ENCODE measurements around the gene GMPPA. TPM values are rescaled to one million over a fixed set of nuclear protein-coding genes. Genes with fewer than 3 reads are reported as not detected.
A peak's percentile ranks its signal among the peaks of the same experiment; 100 is the strongest.

GMPPA gene
- 21.6 TPM for total RNA-seq
- long read RNA-seq, partial matches to known transcripts: 2 of 8 reads
- long read RNA-seq, other reads (novel, unspliced or antisense): 1 of 8 reads

- DNase-seq: peak; percentile 96
- intact Hi-C loops (cut with micrococcal nuclease): no loop called here
- ATAC-seq: peak; percentile 89
Measured at GRCh38 chr2:219498280-219499057, at the start of gene GMPPA. TSS of gene GMPPA (plus strand) at chr2:219498891. CDS start at chr2:219499976, 1,085 bp downstream.

DNA sequence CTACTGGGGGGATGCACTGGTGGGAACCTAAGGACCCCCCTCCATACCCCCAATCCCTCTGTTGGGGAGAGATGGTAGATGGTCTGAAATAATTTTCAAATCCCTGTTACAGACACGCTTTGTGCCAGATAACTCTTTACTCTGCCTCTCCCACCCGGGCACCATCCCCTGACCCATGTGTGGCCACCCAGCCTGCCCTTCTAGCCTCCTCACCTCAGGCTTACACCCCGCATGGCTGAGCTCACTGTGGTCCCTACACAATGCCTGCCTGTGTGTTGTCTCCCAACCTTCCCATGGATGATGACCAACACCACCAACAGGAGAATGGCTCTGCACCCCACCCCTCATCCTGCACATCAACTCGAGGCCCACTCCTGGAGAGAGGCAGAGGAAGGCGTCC, 49.1 kb upstream of the GMPPA start:
- DNase-seq (no peak), ATAC-seq (no peak)
- intact Hi-C loops (cut with micrococcal nuclease): no loop called here

GRCh38 chr2:219451661-219452360, 46.9 kb upstream of the GMPPA start:
- intact Hi-C loops (cut with micrococcal nuclease): no loop called here
- peak; percentile 55 for ATAC-seq
- peak; percentile 83 for DNase-seq

DNA sequence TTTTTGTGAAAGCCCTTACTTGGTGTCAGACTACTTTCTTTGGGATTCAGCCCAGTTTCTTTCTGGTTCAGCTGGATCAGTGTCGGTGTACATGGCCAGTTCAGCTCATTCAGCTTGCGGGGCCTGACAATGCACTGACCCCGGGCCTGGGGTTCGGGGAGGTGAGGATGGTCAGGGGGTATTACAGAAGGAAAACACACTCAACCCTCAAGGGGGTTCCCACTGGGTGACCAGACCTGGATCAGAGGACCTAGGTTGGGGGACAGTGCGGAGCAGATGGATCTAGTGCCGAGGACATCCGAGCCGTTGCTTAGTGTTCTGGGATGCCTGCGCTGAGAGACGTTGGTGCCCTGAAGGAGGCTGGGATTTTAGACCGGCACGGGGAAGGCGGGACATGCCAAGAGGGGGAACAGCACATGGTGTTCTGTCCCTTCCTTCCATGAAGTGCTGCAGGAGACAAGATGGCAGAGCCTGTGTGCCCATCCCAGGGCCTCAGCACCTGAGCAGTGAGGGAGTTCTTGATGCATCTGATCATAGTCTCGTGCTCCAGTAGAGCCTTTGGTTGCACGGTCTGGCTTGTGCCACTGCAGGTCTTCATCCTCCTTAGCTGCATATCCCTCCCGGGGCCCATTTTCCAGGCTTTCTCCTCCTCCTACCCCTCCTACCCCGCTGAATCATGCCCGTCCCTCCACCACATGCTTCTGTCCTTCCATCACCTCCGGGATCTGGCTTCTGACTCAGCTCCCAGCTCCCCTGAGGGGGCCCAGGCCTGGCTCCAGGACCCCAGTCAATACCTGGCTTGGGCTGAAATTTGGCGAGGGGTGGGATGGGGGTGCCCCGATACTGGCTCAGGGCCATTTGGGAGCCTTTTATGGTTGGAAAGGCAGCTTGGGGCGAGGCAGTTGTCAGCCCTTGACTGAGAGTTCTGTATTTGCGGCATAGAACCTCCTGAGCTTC, 46.1 kb upstream of the GMPPA start:
- intact Hi-C loops (cut with micrococcal nuclease): no loop called here
- DNase-seq (peak; percentile 64), ATAC-seq (peak; percentile 74)

DNA sequence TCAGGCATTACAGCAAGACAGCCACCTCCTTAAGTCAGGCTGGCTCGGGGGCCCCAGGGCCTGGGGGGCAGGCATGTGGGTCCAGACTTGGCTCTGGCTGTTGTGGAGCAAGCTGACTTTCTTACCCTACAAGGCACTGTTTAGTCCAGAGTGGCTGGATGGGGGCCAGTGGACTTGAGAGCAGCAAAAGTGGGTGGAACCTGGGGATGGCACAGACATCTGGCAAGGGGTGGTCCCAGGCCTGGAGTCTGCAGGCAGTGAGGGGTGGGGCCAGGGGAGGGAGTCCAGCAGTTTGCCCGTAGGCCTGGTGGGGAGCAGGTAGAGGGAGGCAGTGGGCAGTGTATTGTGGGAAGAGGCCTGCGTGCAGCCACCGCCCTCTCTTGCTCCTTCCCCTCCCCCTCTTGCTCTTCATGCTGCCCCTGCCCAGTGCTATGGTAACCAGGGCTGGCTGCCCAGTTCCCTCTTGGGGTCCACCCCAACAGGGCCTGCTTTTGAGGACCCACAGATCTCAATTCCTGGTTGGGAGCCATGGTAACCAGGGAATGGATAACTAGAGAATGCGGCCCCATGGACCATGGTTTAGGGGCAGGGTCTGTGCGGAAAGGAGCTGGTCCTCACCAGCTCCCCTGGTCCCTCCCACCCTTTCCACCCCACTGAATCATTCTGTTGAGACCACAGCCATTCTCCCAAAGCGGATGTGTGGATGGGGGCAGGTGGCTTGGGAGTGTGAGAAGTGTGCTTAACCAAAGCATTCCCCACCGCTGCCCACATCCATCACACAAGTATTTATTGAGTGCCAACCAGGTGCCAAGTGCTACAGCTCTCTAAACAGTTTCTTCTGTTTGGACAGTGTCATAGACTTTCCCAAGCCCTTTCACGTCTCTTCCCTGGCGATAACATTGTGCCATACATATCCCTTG, 44.8 kb upstream of the GMPPA start:
- intact Hi-C loops (cut with micrococcal nuclease): no loop called here
- ATAC-seq: peak; percentile 70
- peak; percentile 85 for DNase-seq

GRCh38 chr2:219455581-219455980, 43.1 kb upstream of the GMPPA start:
- DNase-seq: no peak
- no peak for ATAC-seq
- intact Hi-C loops (cut with micrococcal nuclease): no loop called here

DNA sequence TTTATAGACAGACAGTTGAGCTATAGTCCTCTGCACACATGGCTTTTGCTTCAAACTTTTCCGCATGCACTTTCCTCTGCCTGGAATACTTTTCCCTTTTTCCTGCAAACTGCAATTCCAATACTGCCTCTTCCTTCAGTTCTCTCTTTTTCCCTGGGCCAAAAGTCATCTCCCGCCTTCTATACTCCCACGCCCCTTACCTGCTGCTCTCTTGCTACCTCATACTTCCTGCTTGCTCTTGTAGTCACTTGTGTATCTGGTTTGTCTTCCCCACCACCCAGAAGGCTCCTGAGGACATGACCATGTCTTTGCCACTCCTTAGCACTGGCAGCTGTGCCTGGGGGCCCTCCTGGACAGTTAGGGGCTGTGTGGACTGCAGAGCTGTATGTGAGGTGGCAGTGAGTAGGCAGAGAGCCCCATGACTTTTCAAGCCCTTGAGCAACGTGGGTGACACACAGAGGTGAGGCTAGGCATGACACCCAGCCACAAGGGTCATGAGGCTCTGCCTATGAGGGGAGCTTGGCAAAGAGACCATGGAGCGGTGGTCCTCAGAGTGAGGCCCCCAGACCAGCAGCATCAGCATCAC, 40.8 kb upstream of the GMPPA start:
- intact Hi-C loops (cut with micrococcal nuclease): no loop called here
- DNase-seq: no peak
- ATAC-seq: no peak

- ATAC-seq: no peak
- intact Hi-C loops (cut with micrococcal nuclease): no loop called here
- DNase-seq: no peak
Measured at GRCh38 chr2:219458996-219459395, 39.7 kb upstream of the GMPPA start.

- ATAC-seq: peak; percentile 64
- DNase-seq: peak; percentile 74
- intact Hi-C loops (cut with micrococcal nuclease): loop anchor here (10.0 kb wide), 1 partner anchor 75 kb away; no protein-coding TSS in a partner anchor
Measured at GRCh38 chr2:219459460-219460311, 39.0 kb upstream of the GMPPA start.

GRCh38 chr2:219460424-219460926, 38.2 kb upstream of the GMPPA start:
- peak; percentile 87 for DNase-seq
- ATAC-seq: peak; percentile 85
- intact Hi-C loops (cut with micrococcal nuclease): loop anchor here (10.0 kb wide), 1 partner anchor 74 kb away; no protein-coding TSS in a partner anchor

DNA sequence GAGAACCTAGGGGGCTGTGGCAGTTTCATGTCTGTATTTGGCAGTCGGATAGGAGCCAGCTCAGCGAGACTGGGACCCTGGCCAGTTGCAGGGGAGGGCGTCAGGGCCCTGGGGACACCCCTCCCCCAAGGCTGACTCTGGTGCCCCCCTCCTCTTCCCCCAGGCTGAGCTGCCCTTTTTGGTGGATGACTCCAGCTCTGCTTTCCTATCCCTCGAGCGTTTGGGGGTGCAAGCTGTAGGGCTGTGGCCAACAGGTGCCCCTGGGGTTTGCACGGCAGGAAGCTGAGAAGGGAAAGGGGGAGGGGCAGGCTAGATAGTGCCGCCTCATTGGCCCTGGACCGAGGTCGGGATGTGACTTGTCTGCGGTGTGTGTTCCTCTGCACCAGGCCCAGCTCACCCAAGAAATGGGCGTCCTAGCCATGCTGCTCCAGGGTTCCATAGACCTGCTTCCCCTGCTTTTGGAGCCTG, 37.6 kb upstream of the GMPPA start:
- DNase-seq (peak; percentile 74), ATAC-seq (peak; percentile 66)
- intact Hi-C loops (cut with micrococcal nuclease): loop anchor here (10.0 kb wide), 1 partner anchor 74 kb away; no protein-coding TSS in a partner anchor

- peak; percentile 2 for ATAC-seq
- peak; percentile 23 for DNase-seq
- intact Hi-C loops (cut with micrococcal nuclease): loop anchor here (10.0 kb wide), 1 partner anchor 73 kb away; no protein-coding TSS in a partner anchor
Measured at GRCh38 chr2:219461669-219462068, 37.0 kb upstream of the GMPPA start.

- no peak for DNase-seq
- ATAC-seq: no peak
- intact Hi-C loops (cut with micrococcal nuclease): loop anchor here (10.0 kb wide), 1 partner anchor 72 kb away; no protein-coding TSS in a partner anchor
Measured at GRCh38 chr2:219462349-219462748, 36.3 kb upstream of the GMPPA start.

DNA sequence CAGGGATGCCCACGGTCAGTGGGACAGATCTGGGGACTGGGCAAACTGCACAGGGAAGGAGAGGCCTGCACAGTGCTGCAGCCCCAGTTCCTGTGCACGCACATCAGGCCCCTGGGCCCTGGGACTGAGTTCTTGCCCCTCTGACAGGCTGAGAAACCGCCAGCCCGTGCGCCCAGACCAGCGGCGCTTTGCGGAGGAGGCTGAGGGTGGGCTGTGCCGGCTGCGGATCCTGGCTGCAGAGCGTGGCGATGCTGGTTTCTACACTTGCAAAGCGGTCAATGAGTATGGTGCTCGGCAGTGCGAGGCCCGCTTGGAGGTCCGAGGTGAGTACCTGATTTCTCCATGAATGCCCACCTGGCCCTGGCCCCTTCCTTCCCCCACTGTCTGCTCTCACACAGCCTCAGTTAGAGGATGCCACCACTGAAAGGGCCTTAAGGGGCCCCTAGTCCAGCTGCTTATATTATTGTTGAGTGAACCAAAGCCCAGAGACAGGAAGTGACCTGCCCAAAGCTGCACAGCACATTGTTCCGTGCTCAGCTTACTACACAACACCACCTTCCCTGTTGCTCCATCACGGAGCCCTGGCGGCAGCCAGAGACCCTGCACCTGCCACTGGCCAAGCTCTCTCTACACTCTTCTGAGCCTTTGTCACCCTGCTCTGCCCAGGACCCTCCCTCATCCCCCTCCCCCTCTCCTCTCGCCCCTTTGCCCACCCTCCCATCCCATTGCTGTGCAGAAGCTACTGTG, 34.2 kb upstream of the GMPPA start:
- no peak for ATAC-seq
- intact Hi-C loops (cut with micrococcal nuclease): loop anchor here (10.0 kb wide), 1 partner anchor 70 kb away; no protein-coding TSS in a partner anchor
- DNase-seq: peak; percentile 22
